KG1 (cell line): Measurements from ENCODE around the gene SF3B2.
A peak's percentile ranks its signal among the peaks of the same experiment; 100 is the strongest.
"Not testable (repeated sequence)": the region's sequence is repeated elsewhere in the genome, so short reads cannot be mapped to it uniquely, and the experiment has no call there.

Experiments used
- DNase-seq: peaks from one replicate; lab custom pipeline; 2025; lab: John Stamatoyannopoulos, UW

SF3B2 gene

GRCh38 chr11:66015936-66016792 lies 36.0 kb upstream of the SF3B2 start:
- DNase-seq, result no peak

DNA sequence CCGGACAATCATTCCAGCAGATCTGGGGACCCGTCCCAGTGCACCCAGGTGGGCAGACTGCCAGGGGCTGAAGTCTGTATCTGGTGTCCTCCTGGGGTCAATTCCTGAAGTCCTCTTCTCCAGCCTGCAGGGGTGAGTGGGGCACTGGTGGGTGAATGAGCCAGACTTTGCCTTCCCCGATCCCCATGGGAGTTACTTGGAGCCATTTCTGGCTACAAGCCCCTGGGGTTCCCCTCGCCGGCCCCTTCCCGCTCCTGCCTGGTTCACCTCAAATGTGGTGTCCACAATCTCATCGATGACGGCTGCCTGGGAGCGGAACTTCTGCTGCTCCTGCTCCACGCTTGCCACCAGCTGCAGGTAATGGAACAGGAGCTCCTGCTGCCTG lies 35.4 kb upstream of the SF3B2 start:
- DNase-seq, result no peak

DNA sequence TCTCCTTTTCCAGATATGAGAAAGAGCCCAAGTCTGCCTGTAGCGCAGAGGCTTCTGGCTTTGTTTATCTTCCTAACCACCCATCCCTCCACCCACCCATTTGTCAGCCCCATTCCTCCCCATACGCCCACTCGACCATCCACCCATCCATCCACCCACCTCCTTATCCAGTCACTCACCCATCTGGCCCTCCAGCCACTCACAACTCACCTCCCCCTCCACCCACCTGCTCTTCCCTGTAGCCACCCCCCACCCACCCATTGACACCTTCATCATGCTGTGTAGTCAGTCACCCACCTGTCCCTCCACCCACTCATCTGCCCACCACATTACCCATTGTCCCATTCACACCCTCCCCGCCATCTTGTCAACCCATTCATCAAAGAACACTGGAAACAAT lies 34.8 kb upstream of the SF3B2 start:
- DNase-seq, result no peak

- DNase-seq, result no peak
These were observed 32.0 kb upstream of the SF3B2 start for GRCh38 chr11:66020212-66020611.

GRCh38 chr11:66020618-66021357 lies 31.4 kb upstream of the SF3B2 start:
- peak; percentile 41 for DNase-seq

DNA sequence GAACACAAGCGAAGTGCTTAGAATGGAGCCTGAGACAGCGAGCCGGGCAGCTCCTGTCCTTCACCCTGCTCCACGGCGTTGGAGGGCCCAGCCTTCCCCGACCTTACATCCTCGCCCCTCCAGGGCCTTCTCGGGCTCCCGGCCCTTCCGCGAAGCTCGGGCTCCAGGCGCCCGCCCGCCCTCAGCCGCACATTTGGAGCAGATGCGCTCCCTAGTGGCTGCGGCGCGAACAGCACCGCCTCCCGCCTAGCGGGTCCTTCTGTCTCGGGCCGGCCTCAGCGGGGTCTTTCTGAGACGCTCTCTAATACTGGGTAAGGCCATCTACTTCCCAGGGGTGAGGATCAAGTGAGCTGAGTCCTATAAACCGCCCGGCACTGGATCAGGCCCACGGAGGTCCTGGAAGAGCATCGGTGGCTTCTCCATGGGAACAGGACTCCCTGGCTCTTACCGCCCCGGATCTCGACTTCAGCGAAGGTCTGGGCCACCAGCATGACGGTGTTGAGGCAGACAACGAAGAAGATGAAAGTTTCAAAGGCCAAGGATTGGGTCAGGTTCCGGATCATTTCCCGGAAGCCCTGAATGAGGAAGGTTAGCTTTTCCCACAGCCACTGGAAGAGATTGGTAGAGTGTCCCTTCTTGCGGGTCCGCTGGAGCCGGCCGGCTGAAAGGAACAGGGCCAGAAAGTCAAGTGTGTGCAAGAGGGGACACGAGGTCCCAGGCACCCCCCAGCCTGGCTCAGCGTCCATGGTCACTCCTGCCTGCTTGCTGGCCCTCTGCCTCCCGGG lies 29.6 kb upstream of the SF3B2 start:
- peak; percentile 85 for DNase-seq

GRCh38 chr11:66023186-66023440 lies 29.1 kb upstream of the SF3B2 start:
- not testable (repeated sequence) for DNase-seq

DNA sequence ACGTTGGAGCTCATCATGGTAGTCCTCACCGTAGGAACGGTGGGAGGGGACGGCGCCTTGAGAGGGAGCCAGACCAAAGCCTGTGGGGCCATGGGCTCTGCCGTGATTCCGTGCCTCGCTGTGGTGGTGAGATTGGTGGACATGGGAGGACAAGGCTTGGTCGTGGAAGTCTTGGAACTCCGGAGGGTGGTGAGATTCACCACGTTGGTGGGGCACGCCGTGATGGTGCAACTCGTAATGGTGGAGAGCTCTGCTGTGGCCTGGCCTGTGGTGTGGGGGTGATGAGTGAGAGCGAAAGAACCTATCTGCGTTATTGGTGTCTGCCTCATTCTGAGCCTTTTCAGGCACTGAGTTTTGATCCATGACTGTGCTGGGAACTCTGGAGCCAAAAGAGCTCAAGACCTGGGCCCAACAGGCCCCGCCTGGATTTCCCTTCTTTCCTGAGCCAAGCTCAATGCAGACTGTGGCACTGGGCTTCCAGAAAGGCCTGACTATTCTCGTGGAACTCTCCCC lies 26.1 kb upstream of the SF3B2 start, which contains the start of gene CATSPER1:
CATSPER1 (minus strand) TSS at position 463 of the 513 bp plus-strand sequence; CDS start at position 363, 100 bp downstream.
- no peak for DNase-seq

GRCh38 chr11:66032957-66033735 lies 19.0 kb upstream of the SF3B2 start:
- no peak for DNase-seq

DNA sequence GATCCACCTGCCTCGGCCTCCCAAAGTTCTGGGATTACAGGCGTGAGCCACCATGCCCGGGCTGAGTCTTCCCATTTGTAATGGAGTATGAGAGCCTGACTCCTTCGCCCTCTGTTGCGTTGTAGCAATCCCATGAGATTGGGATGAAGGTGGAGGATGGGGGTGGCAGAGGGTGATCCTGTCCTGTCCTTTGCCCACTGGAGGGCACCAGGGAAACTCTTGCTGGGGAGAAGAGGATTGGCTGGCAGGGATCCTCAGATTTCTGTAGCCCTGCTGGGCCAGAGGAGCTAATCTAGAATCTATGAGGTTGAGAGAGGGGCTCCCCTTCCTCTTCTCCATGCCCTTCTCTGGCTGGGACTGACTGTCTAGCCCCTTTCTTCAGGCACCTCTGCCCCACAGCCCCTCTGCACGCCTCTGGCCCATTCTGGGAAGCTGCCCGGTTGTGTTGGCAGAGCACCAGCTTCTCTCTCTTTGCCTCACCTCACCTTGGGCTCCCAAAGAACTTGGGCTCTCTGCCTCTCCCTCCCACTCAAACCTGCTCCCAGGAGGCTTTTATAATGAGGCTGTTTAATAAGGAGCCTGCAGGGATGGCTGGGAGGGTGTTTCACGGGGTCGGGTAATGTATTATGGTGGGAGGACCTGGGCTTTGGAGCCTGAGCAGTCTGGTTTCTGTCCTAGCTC lies 16.4 kb upstream of the SF3B2 start:
- no peak for DNase-seq

DNA sequence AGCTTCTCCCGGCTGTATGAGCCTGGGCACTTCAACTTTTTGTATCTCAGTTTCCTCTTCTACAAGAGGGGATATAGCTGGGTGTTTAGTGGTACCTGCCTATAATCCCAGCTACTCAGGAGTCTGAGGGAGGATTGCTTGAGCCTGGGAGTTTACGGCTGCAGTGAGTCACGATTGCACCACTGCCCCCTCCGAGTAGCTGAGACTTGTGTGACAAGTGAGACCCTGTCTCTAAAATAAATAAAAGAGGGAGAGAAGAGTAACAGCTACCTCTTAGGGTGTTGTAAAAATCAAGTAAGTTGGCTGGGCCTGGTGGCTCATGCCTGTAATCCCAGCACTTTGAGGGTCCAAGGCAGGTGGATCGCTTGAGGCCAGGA lies 15.8 kb upstream of the SF3B2 start:
- DNase-seq, result no peak

DNA sequence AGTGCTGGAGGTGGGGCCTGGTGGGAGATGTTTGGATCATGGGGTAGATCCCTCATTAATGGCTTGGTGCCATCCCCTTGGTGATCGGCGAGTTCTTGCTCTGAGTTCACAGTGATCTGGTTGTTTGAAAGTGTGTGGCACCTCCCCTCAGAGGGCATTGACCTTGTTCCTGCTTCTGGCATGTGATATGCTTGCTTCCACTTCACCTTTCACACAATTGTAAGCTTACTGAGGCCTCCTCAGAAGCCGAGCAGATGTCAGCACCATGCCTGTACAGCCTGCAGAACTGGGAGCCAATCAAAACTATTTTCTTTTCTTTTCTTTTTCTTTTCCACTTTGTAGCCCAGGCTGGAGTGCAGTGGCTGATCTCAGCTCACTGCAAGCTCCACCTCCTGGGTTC lies 14.8 kb upstream of the SF3B2 start:
- DNase-seq, result no peak

GRCh38 chr11:66039765-66040164 lies 12.4 kb upstream of the SF3B2 start:
- DNase-seq, result no peak

- DNase-seq, result no peak
These were observed 9.8 kb upstream of the SF3B2 start for GRCh38 chr11:66042227-66042995.

DNA sequence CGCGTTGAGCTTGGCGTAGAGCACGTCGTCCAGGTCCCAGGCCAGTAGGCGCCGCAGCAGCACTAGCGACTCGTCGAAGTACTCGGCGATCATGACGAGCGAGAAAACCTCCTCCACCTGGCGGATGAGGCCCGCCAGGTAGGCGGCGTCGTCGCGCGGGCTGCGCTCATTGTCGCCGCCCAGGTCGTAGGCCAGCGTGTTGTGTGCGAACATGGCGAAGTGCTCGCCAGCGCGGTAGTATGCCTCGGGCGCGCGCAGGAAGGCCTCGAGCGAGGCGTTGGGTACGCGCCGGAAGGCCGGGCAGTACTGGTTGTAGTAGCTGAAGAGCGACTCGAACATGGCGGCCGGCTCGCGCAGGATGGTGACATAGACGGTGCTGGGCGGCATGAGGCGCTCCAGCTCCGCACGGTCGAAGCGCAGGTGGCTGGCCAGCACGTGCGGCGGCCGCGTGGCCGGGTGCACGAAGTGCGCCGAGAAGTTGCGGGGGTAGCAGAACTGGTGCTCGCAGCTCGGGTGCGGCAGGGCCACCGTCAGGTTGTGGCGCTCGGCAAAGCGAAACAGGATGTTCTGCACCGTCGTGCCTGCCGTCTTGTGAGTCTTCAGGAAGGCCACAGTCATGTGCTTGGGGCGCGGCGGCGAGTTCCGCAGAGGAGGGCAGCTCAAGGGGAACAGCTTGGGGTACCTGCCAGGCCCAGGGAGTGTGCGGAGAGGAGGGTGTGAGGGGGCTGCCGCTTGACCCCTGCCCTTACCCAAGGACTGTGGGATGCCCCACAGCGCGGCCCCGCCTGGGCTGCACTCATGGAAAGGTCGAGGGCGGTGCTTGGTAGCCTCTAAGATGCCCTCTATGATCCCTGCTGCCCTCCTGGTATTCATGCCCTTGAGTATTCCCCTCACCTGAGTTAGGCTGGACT lies 8.9 kb upstream of the SF3B2 start:
- DNase-seq, result no peak

GRCh38 chr11:66044757-66045156 lies 7.4 kb upstream of the SF3B2 start:
- DNase-seq, result no peak

GRCh38 chr11:66045177-66045639 lies 7.0 kb upstream of the SF3B2 start:
- DNase-seq, result peak; percentile 80

DNA sequence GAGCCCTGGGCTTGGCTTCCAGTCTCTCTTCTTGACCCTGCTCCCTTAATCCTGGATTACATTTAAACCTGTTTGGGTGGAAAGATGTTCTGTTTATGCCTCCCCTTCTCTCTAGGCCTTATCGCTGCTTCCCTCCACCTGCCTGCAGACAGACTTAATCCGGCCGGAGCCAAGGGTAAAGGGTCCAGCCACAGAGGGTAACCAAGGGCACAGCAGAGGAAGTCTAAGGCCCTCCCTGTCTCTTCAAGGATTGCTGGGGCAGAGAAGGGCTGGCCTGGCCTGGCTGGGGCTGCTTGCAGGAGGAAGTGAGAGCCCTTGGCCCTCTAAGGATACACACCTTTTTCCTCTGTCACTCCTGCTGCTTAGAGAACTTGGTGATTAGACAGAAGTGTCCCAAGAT lies 5.3 kb upstream of the SF3B2 start:
- no peak for DNase-seq
